Left colon (tissue), 2 donors: ENCODE data around the gene FOXRED1. TPM values are rescaled to one million over a fixed set of nuclear protein-coding genes. Genes with fewer than 3 reads are reported as not detected.
"Not testable (repeated sequence)": the region's sequence is repeated elsewhere in the genome, so short reads cannot be mapped to it uniquely, and the experiment has no call there.

Experiments
- ATAC-seq: fragments of 200-7000 bp; cut with Tn5 transposase; one replicate; pipeline ENCODE4 v1.9.1; 2020; ENCODE audit warnings: mild to moderate bottlenecking, moderate library complexity
- DNase-seq, 2 donors: peaks; one replicate each; pipeline ENCODE4 v3.0.0-alpha.2; 2020
- intact Hi-C, 2 donors: fragments of 100-400 bp; cut with DNase I in 1 of 2; cut with micrococcal nuclease in 1 of 2; formaldehyde crosslinking; loops; one replicate each; pipeline versions ENCODE4 v1.11.2 to v1.14.0; 2022; cut with DNase I, micrococcal nuclease
- total RNA-seq, 2 donors: library from RNA; stranded (reverse); fragmentation: NEBNext Ultra II Directional; extraction: Animal tissue kit (Norgen Biotek cat#: 25700); gene quantifications; one replicate each; pipeline ENCODE4 v1.2.1, GENCODE V29; 2021
- donor health status: DM: no; HTN: no; CAD: no.
- donor health status: DM: yes; HTN: yes; CAD: no.

Gene FOXRED1
- total RNA-seq, 2 donors from 2014 or later, result 25.5 to 35.7 TPM

DNA sequence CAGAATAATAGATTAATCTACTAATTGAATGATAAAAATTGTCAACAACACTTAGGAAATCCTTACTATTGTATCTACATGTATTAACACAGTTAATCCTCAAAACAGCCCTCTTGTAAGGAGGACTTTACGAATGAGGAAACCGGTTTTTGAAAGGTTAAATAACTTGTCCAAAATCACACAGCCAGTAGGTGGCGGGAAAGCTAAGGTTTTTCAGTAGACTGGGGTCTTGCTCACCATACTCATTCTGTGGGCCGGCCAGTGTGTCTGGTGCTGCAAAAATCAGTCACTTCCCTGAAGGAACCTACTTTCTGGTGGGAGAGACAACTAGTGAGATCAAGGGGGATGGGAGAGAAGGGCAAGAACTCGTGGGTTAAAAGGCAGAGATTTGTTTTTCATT, 38.8 kb downstream of the FOXRED1 start:
- DNase-seq (peak in 1 of 2 donors; percentile 22), ATAC-seq (no peak)
- intact Hi-C loops, result loop anchor here in 1 of 2 donors (10.0 kb wide), 1 partner anchor 177 kb away; no protein-coding TSS in a partner anchor

DNA sequence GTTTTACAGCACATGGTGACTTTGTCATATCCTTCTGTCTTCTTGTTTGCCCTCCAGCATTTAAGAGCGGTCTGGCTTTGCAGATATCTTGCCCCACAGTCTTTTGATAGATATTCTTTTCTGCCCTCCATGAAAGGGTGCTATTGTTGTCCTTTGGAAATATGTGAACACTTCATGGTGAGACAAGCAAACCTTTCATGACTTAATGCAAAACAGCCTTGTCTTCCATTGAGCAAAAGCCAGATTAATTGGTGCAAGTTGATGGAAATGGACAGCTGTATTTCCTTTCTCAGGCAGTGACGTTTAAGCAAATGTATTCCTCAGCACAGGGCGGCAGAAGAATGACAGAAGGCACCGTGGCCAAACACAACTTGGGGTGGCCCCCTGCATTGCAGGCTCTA, 39.3 kb downstream of the FOXRED1 start:
- ATAC-seq, result no peak

DNA sequence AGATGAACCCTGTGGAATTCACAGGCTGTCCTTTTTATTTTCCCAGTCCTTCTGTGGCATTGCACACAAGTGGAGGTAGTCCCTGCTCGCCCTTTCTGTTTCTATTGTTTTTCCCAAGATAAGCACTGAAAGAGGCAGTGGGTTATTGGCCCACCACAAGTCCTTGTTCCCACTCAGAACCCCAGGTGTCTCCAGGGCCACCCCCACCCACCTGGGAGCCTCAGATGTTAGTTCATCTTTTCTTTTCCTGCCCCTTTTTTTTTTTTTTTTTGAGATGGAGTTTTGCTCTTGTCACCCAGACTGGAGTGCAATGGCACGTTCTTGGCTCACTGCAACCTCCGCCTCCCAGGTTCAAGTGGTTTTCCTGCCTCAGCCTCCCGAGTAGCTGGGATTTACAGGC, 39.8 kb downstream of the FOXRED1 start:
- ATAC-seq, DNase-seq: not testable (repeated sequence)
- intact Hi-C loops, result loop anchor here in 1 of 2 donors (10.0 kb wide), 1 partner anchor 176 kb away; no protein-coding TSS in a partner anchor

More for the DNA sequence above, 39.3 kb downstream of the FOXRED1 start:
- intact Hi-C loops, result loop anchor here in 1 of 2 donors (10.0 kb wide), 1 partner anchor 177 kb away; no protein-coding TSS in a partner anchor
- no peak for DNase-seq

DNA sequence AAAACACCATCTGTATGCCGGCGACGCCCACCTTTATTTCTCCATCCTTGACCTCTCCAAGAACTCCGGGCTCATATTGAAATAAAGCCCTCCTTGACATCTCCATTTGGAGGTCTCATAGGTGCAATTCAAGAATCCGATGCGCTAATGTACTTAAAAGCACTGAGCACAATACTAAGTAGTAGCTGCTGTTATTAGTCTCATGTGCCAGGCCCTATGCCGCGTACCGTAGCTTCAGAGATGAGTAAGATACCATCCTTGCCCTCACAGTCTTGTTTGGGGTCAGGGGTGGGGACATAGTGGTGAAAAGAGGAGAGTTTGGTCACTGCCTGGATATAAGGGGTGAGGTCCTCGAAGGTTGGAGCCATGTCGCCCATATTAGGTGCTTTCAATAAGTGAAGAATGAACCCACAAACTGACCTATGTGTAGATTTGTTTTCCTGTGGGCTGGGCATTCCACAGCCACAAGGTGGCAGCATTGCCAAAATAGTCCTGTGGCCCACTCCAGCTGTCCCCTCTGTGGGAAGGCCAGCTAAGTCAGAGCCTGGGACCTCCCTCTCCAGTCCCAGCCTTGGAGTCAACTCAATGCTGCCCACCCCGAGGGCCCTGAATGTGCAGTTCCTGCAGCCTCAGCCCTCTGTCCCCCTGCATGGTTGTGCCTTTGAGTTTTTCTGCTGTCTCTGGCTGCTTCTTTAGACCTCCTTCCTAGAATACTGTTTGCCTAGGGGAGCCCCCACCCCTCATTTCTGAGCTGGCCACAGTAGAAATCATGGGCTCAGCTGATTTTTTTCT, 41.4 kb downstream of the FOXRED1 start:
- DNase-seq (peak; percentile 68 to 83), ATAC-seq (peak; percentile 78)
- intact Hi-C loops, result loop anchor here in 1 of 2 donors (1.0 to 10.0 kb wide), 2 partner anchors 114 to 170 kb away; no protein-coding TSS in a partner anchor

DNA sequence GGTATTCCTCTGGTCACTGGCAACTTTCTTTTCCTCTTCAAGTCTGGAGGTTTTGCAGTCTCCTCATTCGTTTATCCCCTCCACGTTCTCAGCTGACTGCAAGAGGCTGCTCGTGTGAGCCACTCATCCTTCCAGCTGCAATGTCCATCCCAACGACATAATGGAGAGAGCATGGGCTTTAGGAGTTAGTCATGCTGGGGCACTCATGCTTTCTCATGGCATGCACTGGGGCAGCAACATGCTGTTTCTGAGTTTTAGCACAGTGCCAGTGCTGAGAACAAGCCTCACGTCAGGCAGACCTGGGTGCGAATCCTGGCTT, 42.0 kb downstream of the FOXRED1 start:
- no peak for DNase-seq
- no peak for ATAC-seq
- intact Hi-C loops, result loop anchor here in 1 of 2 donors (1.0 to 10.0 kb wide), 2 partner anchors 114 to 169 kb away; no protein-coding TSS in a partner anchor

DNA sequence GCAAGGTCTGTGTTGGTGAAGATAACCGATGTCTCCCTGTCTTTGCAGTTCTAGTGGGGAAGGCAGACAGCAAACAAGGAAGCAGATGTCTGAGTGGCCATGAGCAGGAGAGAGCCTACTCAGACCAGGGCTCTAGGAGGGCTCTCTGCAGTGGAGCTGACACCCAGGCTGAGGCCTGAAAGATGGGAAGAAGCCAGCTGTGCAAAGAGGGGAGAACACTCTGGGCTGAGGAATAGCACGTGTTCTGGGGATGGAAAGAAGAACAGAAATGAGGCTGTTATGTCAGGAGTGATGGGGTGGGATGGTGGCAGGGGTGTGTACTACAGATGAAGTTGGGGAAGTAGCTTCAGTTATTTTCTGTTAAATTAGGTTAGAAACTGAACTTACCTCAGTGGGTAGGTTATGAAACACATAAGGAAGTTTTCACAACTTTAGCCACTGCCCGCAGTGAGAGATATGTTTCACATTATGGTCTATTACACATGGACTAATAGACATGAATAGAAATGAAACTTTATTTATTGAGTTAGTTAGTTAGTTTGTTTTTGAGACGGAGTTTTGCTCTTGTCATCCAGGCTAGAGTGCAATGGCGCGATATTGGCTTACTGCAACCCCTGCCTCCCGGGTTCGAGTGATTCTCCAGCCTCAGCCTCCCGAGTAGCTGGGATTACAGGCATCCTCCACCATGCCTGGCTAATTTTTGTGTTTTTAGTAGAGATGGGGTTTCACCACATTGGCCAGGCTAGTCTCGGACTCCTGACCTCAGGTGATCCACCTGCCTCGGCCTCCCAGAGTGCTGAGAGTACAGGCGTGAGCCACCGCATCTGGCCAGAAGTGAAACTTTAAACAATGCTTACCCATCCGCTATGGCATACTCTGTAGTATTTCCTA, 42.7 kb downstream of the FOXRED1 start:
- no peak for ATAC-seq
- DNase-seq, result no peak
- intact Hi-C loops, result loop anchor here in 1 of 2 donors (10.0 kb wide), 1 partner anchor 113 kb away; no protein-coding TSS in a partner anchor

DNA sequence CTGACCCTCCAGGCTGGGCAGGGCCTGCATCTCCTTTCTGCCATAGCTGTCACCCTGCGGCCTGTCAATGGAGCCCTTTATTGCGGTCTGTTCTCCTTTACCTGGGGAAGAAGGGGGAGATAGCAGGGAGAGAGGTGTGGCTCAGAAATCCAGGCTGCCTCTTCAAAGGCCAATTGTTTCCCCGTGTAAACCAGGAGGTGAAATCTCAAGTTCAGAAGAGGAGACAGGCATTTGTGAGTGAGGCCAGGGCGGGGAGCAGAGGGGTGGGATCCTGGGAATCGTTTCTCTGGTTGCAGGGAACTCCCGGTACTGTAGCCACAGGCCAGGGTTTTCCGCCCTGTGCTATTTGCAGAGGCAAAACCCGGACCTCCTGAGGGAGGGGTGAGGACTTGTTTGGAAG, 44.0 kb downstream of the FOXRED1 start:
- intact Hi-C loops, result loop anchor here in 1 of 2 donors (10.0 kb wide), 1 partner anchor 112 kb away; no protein-coding TSS in a partner anchor
- peak; percentile 78 for ATAC-seq
- DNase-seq, result peak; percentile 33 to 54

DNA sequence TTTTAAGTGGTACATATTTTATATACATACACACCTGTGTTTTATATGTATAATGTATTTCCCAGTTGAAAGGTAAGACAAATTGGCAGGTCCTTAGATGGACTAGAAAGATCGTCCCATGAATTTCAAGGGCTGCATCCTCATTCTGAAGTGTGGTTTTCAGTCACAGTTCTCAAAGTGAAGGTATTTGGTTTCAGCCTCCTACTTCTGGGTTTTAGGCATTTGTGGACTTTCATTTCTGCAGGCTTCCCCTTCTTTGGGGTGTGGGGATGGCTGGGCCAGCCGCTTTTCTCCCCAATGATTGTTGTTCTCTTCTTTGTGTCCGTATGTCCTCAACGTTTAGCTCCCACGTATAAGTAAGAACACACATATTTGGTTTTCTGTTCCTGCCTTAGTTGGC, 44.9 kb downstream of the FOXRED1 start:
- DNase-seq, result no peak
- intact Hi-C loops, result loop anchor here in 1 of 2 donors (10.0 kb wide), 1 partner anchor 111 kb away; no protein-coding TSS in a partner anchor
- no peak for ATAC-seq

DNA sequence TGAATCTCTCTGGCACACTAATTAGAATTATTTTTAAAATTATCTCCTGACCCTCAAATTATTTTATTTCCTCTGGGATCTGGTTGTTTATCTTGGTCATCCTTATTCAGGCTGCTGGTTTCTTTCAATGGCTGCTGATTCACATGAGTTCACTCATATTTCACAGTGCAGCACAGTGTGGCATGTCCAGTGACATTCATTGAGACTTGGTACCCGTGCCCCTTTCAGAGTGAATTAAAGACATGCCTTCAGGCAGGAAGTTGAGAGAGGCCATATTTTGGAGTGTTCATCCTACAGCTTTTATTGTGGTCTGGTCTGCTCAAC, 48.4 kb downstream of the FOXRED1 start:
- intact Hi-C loops, result loop anchor here in 1 of 2 donors (10.0 kb wide), 1 partner anchor 107 kb away; no protein-coding TSS in a partner anchor
- ATAC-seq (no peak), DNase-seq (no peak)

DNA sequence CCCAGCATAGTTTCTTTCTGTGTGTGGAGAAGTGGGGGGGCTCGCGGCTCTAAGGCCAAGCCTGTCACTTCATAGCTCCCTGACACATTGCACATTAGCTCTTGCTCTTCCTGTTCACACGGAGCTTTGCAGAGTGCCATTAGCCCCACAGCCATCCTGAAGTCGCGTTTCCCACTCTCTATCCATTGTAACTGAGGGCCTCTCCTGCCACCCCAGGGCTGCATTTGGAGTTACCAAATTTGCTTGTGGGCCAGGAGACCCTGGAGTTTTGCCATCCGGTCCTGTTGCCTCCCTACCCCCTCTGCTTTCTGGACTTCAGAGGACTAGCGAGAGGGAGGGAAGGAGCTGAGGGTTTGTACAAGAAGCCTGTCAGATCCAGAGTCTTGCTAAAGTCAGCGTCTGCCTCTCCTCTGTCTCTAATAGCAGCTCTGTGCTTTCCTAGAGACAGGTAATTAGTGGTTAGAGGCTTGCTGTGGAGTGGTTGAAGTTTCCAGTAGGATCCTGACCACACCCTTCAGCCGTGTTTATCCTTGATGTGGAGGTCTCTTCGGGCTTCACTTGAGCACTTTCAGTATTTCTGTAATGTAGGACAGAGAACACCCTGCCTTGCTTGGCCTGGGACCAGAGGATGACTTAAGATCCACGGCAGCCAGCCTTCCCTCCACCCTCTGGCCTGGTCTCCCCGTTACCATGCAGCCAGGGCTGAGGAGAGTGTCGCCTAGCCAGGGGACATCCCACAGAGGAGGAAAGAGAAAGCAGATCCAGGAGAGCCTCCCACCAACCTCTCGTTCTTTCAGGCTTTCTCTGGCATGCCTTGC, 49.0 kb downstream of the FOXRED1 start:
- DNase-seq, result peak; percentile 46
- intact Hi-C loops, result loop anchor here in 1 of 2 donors (10.0 kb wide), 1 partner anchor 107 kb away; no protein-coding TSS in a partner anchor
- peak; percentile 30 for ATAC-seq

DNA sequence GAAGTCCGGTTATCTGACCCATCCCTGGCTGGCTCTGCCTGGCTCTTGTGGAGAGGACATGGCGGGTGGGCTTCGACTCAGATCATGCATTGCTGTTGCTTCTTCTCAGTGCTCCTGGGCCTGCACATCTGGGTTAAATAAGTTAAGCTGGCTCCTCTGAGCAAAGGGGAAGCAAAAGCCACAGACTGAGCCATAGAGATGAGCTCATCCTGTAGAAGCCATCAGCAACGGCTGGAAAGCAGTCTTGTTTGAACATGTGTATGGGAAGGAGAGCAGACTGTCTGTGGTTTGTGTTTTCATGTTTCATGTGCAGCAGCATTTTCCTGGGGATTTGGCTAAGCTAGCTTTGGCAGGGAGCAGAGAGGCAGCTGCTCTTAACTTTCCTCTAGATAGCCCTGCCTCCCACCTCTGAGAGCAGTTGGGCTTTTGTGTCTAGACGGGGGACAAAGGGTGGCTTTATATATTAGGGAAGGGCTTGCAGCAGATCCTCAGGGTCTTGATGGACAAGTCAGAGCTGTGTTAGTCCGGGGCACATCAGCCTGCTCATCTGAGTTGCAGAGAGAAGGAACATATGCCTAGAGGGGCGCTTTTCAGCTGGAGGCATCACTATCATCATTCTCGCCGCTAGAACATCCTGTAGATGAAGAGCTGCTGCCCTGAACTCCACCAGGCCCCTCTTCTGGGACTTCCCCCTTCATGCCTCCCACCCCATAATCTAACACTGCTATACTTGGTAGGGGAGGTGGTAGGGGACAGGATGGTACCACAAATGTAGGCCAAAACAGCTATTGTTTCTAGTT, 49.8 kb downstream of the FOXRED1 start:
- no peak for ATAC-seq
- intact Hi-C loops, result loop anchor here in 1 of 2 donors (10.0 kb wide), 1 partner anchor 106 kb away; no protein-coding TSS in a partner anchor
- DNase-seq, result no peak

DNA sequence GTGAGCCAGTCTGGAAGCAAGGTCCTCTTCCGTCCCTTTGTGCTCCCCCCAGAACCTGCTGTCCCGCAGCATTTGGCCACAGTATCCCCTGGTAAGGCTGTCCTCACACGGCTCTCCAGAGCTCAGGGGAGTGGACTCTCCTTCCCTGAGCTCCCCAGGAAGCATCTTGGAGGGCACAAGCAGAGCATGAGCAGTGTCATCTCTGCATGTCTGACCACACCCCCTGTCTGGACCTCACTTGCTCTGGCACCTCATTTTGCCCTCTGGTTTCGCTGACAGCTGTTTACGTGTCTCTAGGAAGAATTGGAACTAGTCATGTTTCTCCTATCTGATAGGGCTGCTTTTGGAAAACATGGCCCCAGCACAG, 50.4 kb downstream of the FOXRED1 start:
- intact Hi-C loops, result loop anchor here in 1 of 2 donors (10.0 kb wide), 1 partner anchor 105 kb away; no protein-coding TSS in a partner anchor
- DNase-seq, result no peak
- no peak for ATAC-seq

DNA sequence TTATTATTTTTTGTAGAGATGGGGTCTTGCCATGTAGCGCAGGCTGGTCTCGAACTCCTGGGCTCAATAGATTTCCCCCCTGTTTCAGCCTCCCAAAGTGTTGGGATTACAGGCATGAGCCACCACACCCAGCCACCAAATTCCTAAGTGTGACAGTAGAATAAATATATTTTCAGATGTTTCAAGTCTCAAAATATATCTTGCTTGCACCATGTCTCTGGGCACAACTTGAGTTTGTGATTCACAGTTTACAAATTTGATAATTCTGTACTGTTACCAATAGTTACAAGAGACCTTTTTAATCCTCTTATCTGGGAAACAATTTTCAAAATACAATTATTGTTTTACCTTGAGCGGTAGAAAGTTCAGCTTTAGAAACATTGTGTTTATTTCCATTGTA, 54.0 kb downstream of the FOXRED1 start:
- intact Hi-C loops, result no loop called here
- DNase-seq (no peak), ATAC-seq (no peak)

DNA sequence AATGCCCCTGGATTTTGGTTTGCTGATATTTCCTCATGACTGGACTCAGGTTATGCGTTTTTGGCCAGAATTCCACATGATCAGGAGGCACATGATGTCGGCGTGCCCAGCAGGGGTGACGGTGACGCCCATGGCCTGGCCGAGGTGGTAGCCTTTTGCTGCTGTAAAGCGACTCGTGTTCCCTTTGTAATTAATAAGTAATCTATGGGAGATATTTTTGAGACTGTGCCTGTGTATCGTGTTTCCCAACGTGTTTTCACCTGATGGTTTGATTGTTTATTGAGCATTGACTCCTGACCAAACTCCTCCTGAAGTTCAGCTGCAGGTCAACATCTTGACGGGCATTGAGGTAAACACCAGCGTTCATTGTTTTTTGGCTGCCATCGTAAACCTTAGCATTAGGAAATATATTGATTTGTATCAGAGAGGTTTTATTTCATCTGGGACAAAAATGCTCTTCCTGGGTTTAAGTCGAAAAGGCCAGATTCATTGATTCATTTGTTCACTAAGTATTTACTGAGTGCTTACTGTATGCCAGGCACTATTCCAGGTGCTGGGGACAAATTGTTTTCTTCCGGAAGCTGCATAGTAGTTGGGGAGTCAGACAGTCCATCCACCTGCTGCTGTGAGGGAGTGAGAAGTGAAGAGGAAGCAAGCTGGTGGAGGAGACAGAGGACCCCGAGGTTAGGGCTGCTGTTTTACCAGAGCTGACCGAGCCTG, 58.5 kb downstream of the FOXRED1 start:
- intact Hi-C loops, result no loop called here
- DNase-seq, result no peak
- ATAC-seq, result no peak
